Measurements from ENCODE around the gene ITGB1BP1.

DNA sequence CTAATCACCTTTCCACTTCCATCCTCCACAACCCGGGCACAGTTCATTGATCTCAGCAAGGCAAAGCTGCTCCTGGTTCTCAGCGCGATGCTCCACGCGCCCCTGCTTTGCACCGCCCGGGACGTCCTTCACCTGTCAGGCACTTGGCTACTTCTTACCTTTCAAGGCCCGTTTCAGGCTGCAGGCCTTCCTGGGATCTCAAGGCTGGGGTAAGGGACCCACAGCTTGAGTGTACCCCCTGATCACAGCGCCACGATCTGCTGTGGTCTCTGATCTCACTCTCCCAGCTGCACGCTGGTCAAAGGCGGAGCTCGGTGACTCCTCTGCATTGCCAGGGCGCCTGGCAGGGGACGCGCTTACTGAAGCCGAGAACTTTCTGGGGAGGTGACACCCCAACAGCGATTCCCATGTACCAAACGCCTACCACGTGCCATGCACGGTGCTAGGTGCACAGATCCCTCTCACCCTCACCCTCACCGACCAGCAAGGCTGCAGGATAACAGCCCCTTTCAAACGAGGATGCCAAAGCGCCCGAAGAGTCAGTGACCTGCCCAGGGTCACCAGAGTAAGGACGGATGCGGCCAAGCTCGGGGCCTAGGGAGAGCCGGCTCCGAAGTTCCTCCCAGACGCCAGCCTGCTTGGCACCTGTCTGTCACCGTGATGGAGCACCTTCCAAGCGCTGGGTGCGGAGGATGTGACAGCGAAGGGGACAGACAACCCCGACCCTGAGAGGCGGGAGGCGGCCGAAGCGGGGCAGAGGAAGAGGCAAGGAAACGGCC, 818 bp downstream of the ITGB1BP1 start:
- TF ChIP-seq, protein P1, sequence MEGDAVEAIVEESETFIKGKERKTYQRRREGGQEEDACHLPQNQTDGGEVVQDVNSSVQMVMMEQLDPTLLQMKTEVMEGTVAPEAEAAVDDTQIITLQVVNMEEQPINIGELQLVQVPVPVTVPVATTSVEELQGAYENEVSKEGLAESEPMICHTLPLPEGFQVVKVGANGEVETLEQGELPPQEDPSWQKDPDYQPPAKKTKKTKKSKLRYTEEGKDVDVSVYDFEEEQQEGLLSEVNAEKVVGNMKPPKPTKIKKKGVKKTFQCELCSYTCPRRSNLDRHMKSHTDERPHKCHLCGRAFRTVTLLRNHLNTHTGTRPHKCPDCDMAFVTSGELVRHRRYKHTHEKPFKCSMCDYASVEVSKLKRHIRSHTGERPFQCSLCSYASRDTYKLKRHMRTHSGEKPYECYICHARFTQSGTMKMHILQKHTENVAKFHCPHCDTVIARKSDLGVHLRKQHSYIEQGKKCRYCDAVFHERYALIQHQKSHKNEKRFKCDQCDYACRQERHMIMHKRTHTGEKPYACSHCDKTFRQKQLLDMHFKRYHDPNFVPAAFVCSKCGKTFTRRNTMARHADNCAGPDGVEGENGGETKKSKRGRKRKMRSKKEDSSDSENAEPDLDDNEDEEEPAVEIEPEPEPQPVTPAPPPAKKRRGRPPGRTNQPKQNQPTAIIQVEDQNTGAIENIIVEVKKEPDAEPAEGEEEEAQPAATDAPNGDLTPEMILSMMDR (IDR thresholded peaks at IDR 0.05), result no peak
- no peak for TF ChIP-seq POLR2A (IDR thresholded peaks at IDR 0.05)

All from stomach (tissue), 4 donors.